Activated naive CD4-positive, alpha-beta T cell treated with anti-CD3 and anti-CD28 coated beads, Interleukin-2, amount 50 U/mL, for 24 hours (primary cell): ENCODE results near the gene SNRPD2.
"Not testable (repeated sequence)": the region's sequence is repeated elsewhere in the genome, so short reads cannot be mapped to it uniquely, and the experiment has no call there.

Experiments used
- H3K27ac Mint-ChIP-seq: one replicate; pipeline ENCODE4 v1.8.0; 2021; ENCODE audit warnings: mild to moderate bottlenecking, mixed read lengths
- H3K27me3 Mint-ChIP-seq: one replicate; pipeline ENCODE4 v1.8.0; 2021; ENCODE audit warnings: mixed read lengths
- H3K36me3 Mint-ChIP-seq: one replicate; pipeline ENCODE4 v1.8.0; 2021; ENCODE audit warnings: mixed read lengths
- H3K4me1 Mint-ChIP-seq: one replicate; pipeline ENCODE4 v1.8.0; 2021; ENCODE audit warnings: mixed read lengths
- H3K4me3 Mint-ChIP-seq: one replicate; pipeline ENCODE4 v1.8.0; 2021; ENCODE audit warnings: mild to moderate bottlenecking, mixed read lengths
- H3K9me3 Mint-ChIP-seq: one replicate; pipeline ENCODE4 v1.8.0; 2021; ENCODE audit warnings: mixed read lengths

SNRPD2 gene

DNA sequence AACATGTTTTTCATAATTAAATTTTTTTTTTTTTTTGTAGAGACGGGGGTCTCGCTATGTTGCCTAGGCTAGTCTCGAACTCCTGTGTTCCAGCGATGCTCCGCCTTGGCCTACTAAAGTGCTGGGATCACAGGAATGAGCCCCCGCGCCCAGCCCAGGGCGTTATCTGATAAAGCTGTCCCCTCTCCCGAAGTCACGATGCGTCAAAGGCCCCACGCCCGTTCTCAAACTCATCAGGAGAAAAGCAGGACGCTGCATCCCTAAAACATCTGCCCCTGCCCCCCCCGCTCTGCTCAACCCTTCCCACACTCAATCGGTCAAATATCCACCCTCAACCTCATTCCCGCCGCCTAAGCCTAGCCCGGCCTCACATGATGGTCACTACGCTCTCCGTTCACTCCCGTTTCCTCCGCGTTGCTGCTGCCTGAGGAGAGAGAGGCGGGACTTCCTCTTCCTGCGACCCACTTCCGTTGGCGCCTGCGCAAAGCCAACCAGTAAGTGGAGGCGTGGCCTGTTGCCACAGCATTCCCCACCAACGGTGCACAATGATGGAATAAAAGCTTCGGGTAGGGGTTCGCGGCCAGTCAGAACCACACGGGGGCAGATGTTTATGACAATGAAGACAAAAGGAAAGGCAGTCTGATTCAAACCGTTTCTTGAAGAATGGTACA, at the start of gene SNRPD2:
TSS of gene SNRPD2 (minus strand) at position 438 of the 671 bp plus-strand sequence. CDS start at position 373, 65 bp downstream.
- peak within 1 kb of the TSS; percentile 94 for H3K4me3 Mint-ChIP-seq
- H3K36me3 Mint-ChIP-seq, result peaks cover 12% of the 10 kb centered on the region
- peaks cover 24% of the 10 kb centered on the region for H3K4me1 Mint-ChIP-seq
- H3K27me3 Mint-ChIP-seq, result no peaks in the 10 kb centered on the region
- peak within 1 kb of the TSS; percentile 99 for H3K27ac Mint-ChIP-seq
- no peaks in the 10 kb centered on the region for H3K9me3 Mint-ChIP-seq

DNA sequence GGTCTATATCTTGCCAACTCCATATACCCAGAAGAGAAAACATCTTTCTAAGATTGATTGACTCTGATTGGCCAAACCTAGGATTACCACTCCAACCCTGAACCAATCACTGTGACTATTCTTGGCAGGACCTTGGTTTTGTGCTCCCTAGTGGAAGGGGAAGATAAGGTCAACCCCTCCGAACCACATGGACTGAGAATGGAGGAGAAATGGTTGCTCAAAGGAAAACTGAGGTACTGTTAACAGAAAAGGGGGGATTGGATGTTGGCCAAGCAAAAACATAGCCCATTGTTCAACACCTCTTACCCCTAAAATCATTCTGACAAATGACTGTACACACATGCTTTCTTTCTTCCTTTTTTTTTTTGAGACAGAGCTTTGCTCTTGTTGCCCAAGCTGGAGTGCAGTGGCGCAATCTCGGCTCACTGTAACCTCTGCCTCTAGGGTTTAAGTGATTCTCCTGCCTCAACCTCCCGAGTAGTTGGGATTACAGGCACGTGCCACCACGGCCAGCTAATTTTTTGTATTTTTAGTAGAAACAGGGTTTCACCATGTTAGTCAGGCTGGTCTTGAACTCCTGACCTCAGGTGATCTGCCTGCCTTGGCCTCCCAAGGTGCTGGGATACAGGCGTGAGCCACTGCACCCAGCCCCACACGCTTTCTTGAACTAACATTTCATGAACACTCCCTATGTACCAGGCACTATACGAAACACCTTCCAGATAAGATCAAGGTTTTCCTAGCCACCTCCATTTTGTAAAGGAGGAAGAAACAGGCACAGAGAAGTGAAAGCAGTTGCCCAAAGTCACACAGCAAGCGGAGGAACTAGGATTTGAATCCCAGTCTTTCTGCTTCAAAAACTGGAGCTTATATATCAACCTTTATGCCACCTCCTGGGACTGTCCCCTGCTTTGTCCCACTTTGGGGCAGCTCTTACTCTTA, 48.0 kb upstream of the SNRPD2 start:
- H3K9me3 Mint-ChIP-seq, result no peaks in the 10 kb centered on the region
- H3K4me3 Mint-ChIP-seq, result no peak overlapping the region
- no peaks in the 10 kb centered on the region for H3K4me1 Mint-ChIP-seq
- no peak overlapping the region for H3K27ac Mint-ChIP-seq
- H3K36me3 Mint-ChIP-seq, result no peaks in the 10 kb centered on the region
- H3K27me3 Mint-ChIP-seq, result no peaks in the 10 kb centered on the region

- H3K4me3 Mint-ChIP-seq, result no peak within 1 kb of the TSS
- H3K27me3 Mint-ChIP-seq, result no peaks in the 10 kb centered on the region
- H3K27ac Mint-ChIP-seq, result no peak within 1 kb of the TSS
- no peaks in the 10 kb centered on the region for H3K36me3 Mint-ChIP-seq
- no peaks in the 10 kb centered on the region for H3K9me3 Mint-ChIP-seq
- peaks cover 22% of the 10 kb centered on the region for H3K4me1 Mint-ChIP-seq
Observed at GRCh38 chr19:45733160-45733810, 41.5 kb upstream of the SNRPD2 start, which contains the start of gene MEIOSIN. Gene MEIOSIN, plus strand, starts transcription at chr19:45733439. Its CDS starts 1,938 bp downstream, at chr19:45735377.

GRCh38 chr19:45730368-45731288, 38.9 kb upstream of the SNRPD2 start, which contains the start of gene FBXO46:
Gene FBXO46, minus strand, starts transcription at chr19:45730896. Its CDS starts 17,401 bp downstream, at chr19:45713495.
- Mint-ChIP-seq H3K27me3 (no peaks in the 10 kb centered on the region), H3K36me3 (no peaks in the 10 kb centered on the region), H3K27ac (peak within 1 kb of the TSS; percentile 85), H3K9me3 (no peaks in the 10 kb centered on the region), H3K4me3 (peak within 1 kb of the TSS; percentile 94), H3K4me1 (peaks cover 33% of the 10 kb centered on the region)

GRCh38 chr19:45729800-45730290, 38.1 kb upstream of the SNRPD2 start:
- H3K36me3 Mint-ChIP-seq, result no peaks in the 10 kb centered on the region
- peak overlapping the region; percentile 94 for H3K4me3 Mint-ChIP-seq
- no peaks in the 10 kb centered on the region for H3K9me3 Mint-ChIP-seq
- H3K4me1 Mint-ChIP-seq, result peaks cover 33% of the 10 kb centered on the region
- H3K27me3 Mint-ChIP-seq, result no peaks in the 10 kb centered on the region
- peak overlapping the region; percentile 85 for H3K27ac Mint-ChIP-seq

- peaks cover 38% of the 10 kb centered on the region for H3K4me1 Mint-ChIP-seq
- not testable (repeated sequence) for H3K9me3 Mint-ChIP-seq, H3K27ac Mint-ChIP-seq, H3K4me3 Mint-ChIP-seq, H3K36me3 Mint-ChIP-seq, H3K27me3 Mint-ChIP-seq
Observed at GRCh38 chr19:45728683-45729082, 36.9 kb upstream of the SNRPD2 start.

DNA sequence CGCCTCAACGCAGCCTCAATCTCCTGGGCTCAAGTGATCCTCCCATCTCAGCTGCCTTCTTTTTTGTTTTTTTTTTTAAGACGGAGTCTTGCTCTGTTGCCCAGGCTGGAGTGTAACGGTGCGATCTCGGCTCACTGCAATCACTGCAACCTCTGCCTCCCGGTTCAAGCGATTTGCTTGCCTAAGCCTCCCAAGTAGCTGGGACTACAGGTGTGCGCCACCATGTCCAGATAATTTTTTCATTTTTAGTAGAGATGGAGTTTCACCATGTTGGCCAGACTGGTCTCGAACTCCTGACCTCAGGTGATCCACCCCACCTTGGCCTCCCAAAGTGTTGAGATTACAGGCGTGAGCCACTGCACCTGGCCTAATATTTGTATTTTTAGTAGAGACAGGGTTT, 28.3 kb upstream of the SNRPD2 start:
- not testable (repeated sequence) for H3K9me3 Mint-ChIP-seq, H3K27ac Mint-ChIP-seq, H3K4me3 Mint-ChIP-seq, H3K27me3 Mint-ChIP-seq
- Mint-ChIP-seq H3K36me3 (peaks cover 14% of the 10 kb centered on the region), H3K4me1 (peaks cover 42% of the 10 kb centered on the region)

DNA sequence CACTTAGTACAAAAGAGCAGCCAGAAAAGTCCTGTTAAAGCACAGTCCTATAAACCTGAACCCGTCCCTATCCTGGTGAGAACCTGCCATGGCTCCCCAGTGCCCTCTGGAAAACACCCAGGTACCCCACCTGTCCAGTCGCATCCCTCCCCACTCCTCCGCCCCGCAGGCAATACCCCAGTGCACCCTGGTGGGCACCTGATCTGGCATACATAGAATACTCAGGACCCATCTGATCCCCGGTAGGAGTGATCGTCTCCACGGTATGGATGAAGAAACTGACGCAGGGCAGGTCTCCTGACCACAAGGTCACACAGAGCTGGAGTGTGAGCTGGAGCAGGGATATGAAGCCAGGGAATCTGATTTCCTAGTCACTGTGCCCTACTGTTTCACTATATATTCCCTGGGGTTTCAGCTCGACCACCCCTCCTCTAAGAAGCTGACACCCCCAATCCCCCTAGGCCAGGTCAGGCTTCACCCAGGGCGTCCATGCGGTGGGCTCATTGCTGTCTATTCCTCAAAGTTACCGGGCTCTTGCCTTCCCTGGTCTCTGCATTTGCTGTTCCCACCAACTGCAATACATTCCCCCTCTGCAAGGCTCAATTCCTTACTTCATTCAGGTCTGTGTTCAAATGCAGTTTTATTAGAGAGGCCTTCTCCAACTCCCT, 26.4 kb upstream of the SNRPD2 start:
- Mint-ChIP-seq H3K27me3 (no peaks in the 10 kb centered on the region), H3K9me3 (no peaks in the 10 kb centered on the region), H3K4me1 (peaks cover 46% of the 10 kb centered on the region), H3K36me3 (peaks cover 14% of the 10 kb centered on the region), H3K4me3 (peak overlapping the region; percentile 96), H3K27ac (peak overlapping the region; percentile 88)

DNA sequence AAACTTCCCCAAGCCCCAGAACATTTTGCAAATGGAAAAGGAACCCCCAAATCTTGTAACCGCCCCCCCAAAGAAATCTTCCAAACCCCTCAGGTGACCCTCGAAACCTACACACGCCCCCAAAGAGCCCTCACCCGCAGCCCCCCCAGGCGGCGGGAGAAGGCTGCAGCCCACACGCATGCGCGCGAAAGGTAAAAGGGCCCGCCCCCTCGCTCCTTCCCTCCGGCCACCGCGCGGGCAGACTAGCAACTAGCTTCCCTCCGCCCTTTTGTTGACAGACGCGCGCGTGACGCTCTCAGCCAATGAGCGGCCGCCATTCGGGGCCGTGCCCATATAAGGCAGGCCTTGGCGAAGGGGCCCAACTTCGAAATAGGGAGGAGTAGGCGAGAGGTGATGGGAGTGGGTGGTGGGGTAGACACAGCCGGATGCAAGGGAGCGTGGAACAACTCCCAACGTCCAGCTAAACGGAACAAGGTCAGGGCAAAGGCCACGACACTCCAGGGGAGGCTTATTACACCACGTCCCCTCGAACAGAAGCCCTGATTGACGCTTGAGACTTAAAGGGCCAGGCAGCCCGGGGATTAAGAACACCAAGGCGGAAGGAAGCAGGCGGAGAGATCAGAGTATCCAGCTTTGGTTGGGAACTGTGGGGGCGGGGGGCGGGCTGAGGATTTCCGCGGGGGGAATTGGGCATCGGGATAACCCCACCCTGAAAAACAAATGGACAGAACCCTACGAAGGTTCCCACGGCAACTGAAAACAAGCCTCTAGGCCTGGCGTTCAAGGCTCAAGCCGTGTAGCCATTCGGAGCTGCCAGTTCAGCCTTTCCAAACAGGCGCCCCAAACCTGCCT, 25.6 kb upstream of the SNRPD2 start:
- Mint-ChIP-seq H3K9me3 (no peaks in the 10 kb centered on the region), H3K36me3 (peaks cover 14% of the 10 kb centered on the region), H3K4me3 (peak overlapping the region; percentile 96), H3K27ac (peak overlapping the region; percentile 97), H3K27me3 (no peaks in the 10 kb centered on the region), H3K4me1 (peaks cover 46% of the 10 kb centered on the region)

DNA sequence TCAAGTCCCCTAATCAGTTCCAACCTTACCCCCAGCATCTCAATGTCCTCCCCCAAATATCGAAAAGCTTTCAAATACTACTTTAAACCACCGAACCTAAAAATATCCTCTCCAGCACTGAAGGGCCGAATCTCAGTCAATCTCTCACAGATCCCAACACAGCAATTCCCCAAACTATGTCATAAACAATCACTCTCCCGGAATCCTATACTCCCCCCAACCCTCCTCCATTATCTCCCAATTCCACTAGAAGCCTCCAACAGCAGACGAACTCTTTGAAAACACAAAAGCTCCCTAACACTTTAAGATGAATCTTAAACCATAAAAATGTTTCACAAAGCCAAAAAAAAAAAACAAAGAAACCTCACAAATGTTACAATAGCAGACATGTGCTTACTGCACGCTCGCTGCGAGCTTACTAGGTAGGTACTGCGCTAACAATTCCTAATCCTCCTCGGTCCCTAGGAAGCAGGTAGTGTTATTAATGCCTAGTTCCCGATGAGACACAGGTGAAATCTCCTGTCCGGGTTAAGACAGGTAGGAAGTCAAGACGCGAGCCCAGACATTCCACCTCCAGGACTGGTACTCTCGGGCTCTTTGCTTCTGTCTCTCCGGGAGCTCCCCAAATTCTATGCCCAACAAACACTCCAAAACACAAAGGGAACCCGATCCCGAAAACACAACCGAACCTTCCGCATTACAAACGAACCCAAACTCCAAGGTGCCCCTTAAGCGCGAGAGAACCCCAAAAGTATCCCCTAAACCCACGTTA, 24.8 kb upstream of the SNRPD2 start:
- Mint-ChIP-seq H3K27me3 (no peaks in the 10 kb centered on the region), H3K4me1 (peaks cover 46% of the 10 kb centered on the region), H3K9me3 (no peaks in the 10 kb centered on the region), H3K36me3 (peaks cover 13% of the 10 kb centered on the region), H3K27ac (peak overlapping the region; percentile 97), H3K4me3 (peak overlapping the region; percentile 96)

DNA sequence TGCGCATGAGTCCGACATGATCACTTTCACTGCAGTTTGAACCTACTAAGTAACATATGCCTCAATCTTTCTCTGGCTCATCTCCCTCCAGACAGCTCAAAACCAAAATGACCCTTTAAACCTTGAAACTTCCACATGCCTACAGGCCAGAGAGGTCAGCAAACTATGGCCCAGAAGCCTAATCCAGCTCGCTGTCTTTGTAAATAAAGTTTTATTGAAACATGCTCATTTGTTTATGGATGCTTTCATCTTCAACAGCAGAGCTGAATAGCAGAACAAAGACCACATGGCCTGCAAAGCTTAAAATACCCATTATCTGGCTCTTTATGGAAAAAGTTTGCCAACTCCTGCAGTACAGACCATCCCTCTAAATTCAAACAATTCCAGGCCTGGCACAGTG, 23.4 kb upstream of the SNRPD2 start:
- peak overlapping the region; percentile 46 for H3K27ac Mint-ChIP-seq
- H3K27me3 Mint-ChIP-seq, result no peaks in the 10 kb centered on the region
- peak overlapping the region; percentile 96 for H3K4me3 Mint-ChIP-seq
- H3K9me3 Mint-ChIP-seq, result no peaks in the 10 kb centered on the region
- peaks cover 14% of the 10 kb centered on the region for H3K36me3 Mint-ChIP-seq
- H3K4me1 Mint-ChIP-seq, result peaks cover 53% of the 10 kb centered on the region

GRCh38 chr19:45713141-45713540, 21.4 kb upstream of the SNRPD2 start:
- no peaks in the 10 kb centered on the region for H3K9me3 Mint-ChIP-seq
- no peak overlapping the region for H3K27ac Mint-ChIP-seq
- H3K27me3 Mint-ChIP-seq, result no peaks in the 10 kb centered on the region
- peaks cover 50% of the 10 kb centered on the region for H3K4me1 Mint-ChIP-seq
- no peak overlapping the region for H3K4me3 Mint-ChIP-seq
- H3K36me3 Mint-ChIP-seq, result peaks cover 4% of the 10 kb centered on the region

DNA sequence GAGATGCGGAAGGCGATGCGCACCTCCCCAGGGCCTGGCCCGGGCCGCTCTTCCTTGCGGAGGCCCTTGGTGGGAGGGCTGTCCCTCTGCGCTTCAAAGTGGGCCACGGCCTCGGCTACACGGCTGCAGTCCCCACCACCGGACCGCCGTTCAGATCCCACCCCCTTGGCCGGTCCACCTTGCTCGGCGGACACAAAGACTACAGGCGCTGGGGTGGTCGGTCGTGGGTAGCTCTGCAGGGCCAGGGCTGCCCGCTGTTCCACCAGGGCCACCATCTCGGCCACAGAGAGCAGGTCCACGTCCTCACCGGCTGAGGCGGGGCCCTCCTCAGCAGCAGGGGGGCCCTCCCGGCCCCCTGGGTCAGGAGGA, 20.9 kb upstream of the SNRPD2 start:
- Mint-ChIP-seq H3K4me3 (no peak overlapping the region), H3K27me3 (no peaks in the 10 kb centered on the region), H3K36me3 (peaks cover 4% of the 10 kb centered on the region), H3K4me1 (peaks cover 47% of the 10 kb centered on the region), H3K27ac (no peak overlapping the region), H3K9me3 (no peaks in the 10 kb centered on the region)
